KOPT-K1 (cell line): Measurements from ENCODE around the gene ZNF669.
A peak's percentile ranks its signal among the peaks of the same experiment; 100 is the strongest.

Experiments
- H3K27ac ChIP-seq: fragments of 200-600 bp; sonication (generic); 2 replicates; pipeline ENCODE4 v1.5.1; 2016; ENCODE audit warnings: antibody characterized with exemption, mild to moderate bottlenecking, low read depth, low read length; ENCODE audit not compliant: poor library complexity, severe bottlenecking
- H3K36me3 ChIP-seq: fragments of 200-600 bp; sonication (generic); 2 replicates; pipeline ENCODE4 v1.5.1; 2017; ENCODE audit warnings: antibody characterized with exemption, mild to moderate bottlenecking, low read length, moderate library complexity; ENCODE audit not compliant: insufficient read depth
- H3K9me3 ChIP-seq: fragments of 200-600 bp; sonication (generic); 2 replicates; pipeline ENCODE4 v1.5.1; 2017; ENCODE audit warnings: antibody characterized with exemption, low read length, mild to moderate bottlenecking; ENCODE audit not compliant: insufficient read depth, poor library complexity, severe bottlenecking

ZNF669 gene

DNA sequence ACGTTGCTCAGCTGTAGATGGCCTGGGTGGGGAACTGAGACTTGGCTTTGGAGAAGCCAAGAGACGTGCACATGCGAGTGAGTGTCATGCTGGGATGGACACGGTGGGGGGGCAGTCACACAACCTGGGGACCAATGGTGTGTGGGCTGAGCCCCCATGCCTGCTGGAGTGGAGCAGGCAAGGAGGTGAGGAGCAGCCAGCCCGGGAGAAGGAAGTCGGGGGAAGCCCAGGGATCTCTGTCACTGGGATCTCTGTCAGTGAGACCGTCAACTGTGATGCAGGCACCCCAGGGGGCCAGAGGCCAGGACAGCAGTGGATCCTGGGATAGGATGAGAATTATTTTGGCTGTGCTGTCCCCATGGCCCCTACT lies 11.0 kb upstream of the ZNF669 start:
- no peak overlapping the region for H3K27ac ChIP-seq
- H3K9me3 ChIP-seq: peaks cover 22% of the 10 kb centered on the region
- H3K36me3 ChIP-seq: no peaks in the 10 kb centered on the region

- Histone ChIP-seq H3K9me3 (peaks cover 22% of the 10 kb centered on the region), H3K27ac (no peak overlapping the region), H3K36me3 (no peaks in the 10 kb centered on the region)
Measured at GRCh38 chr1:247114351-247115140, 10.4 kb upstream of the ZNF669 start.

DNA sequence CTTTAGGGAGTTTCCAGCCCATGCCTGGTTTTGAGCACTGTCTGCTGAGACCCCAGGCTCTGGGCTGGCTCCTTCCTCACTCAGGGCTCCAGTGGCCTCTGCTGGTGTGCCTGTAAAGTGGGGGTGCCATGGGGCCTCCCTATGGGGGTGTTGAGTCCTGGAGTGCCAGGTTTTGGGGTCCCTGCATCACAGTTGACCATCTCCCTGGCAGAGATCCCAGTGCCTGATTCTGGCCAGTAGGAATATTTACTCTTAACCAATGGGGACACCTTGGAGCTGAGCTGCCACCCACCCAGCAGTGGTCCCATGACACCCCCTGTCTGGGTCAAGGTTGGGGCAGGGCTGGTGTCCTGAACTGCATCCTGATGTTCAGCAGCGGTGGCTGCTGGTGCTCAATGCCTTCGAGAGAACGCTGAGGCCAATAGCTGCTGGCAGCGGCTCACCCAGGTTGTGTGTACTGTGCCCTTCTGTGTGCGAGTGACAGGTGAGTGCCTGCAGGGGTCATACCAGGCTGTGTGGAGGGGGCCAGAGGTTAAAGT lies 9.6 kb upstream of the ZNF669 start:
- no peaks in the 10 kb centered on the region for H3K36me3 ChIP-seq
- H3K9me3 ChIP-seq: peaks cover 22% of the 10 kb centered on the region
- no peak overlapping the region for H3K27ac ChIP-seq

DNA sequence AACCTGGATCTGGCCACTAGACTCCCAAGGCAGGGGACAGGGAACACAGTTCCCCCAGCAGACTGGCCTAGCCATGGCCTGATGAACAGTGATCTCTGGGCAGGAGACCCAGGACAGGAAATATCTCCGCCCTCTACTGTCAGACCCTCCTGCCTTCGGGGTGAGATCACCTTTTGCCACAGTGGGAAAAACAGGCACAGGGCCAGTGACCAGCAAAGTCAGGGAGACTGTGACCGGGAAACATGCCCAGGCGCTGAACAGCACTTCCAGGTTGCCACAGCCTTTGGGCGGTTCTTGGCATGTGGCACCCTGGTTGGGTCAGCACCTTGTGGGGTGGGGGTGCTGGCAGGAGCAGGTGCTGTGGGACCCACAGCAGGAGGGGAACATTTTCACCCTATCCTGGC lies 8.9 kb upstream of the ZNF669 start:
- H3K36me3 ChIP-seq: no peaks in the 10 kb centered on the region
- H3K9me3 ChIP-seq: peaks cover 22% of the 10 kb centered on the region
- no peak overlapping the region for H3K27ac ChIP-seq

DNA sequence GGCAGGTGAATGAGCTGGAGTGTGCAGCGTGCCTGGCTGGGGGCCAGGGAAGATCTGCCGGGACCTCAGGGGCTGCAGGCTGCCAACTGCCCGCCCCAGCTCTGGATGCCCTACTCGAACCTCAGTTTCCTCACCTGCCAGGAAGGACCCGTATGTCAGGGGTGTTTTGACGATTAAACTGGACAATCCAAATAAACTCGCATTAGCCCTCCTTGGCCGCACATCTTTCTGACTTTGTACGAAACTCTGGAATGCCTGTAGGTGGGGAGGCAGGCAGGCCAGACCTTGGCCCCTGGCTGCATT lies 8.3 kb upstream of the ZNF669 start:
- Histone ChIP-seq H3K36me3 (no peaks in the 10 kb centered on the region), H3K9me3 (peaks cover 22% of the 10 kb centered on the region), H3K27ac (no peak overlapping the region)

- no peak overlapping the region for H3K27ac ChIP-seq
- H3K9me3 ChIP-seq: peaks cover 22% of the 10 kb centered on the region
Measured at GRCh38 chr1:247111700-247112478, 7.7 kb upstream of the ZNF669 start.

GRCh38 chr1:247111259-247111699 lies 7.1 kb upstream of the ZNF669 start:
- peaks cover 24% of the 10 kb centered on the region for H3K9me3 ChIP-seq
- H3K36me3 ChIP-seq: no peaks in the 10 kb centered on the region
- H3K27ac ChIP-seq: no peak overlapping the region

More at GRCh38 chr1:247111700-247112478, 7.7 kb upstream of the ZNF669 start:
- H3K36me3 ChIP-seq: no peaks in the 10 kb centered on the region

DNA sequence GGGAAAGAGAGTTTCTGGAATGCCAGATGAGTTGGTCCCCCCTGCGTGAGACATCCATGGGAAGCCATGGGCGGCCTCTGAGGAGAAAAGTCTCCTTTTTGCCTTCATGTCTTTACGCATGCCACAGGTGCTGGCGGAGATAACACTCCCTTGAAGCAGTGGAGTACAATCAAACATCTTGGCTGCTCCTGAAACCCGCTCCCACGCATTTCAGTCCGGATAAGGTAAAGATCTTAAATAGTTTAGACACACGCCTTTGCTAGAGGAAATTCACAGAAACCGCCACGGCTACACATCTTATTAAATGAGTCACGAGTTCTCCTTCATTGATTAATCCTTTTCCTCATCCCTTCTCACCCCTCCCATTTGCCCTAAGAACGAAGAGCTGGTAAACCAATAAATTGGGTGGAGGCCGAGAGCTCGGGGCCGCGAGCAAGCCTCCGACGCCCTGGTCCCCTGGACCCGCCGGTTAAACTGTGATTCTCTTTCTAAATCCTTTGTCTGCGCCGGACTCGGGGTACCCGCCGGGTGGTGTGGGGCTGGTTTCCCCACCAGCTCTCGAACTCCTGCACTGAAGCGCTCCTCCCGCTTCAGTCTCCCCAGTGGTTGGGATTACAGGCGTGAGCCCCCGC lies 6.6 kb upstream of the ZNF669 start:
- Histone ChIP-seq H3K36me3 (no peaks in the 10 kb centered on the region), H3K9me3 (peaks cover 27% of the 10 kb centered on the region), H3K27ac (no peak overlapping the region)

DNA sequence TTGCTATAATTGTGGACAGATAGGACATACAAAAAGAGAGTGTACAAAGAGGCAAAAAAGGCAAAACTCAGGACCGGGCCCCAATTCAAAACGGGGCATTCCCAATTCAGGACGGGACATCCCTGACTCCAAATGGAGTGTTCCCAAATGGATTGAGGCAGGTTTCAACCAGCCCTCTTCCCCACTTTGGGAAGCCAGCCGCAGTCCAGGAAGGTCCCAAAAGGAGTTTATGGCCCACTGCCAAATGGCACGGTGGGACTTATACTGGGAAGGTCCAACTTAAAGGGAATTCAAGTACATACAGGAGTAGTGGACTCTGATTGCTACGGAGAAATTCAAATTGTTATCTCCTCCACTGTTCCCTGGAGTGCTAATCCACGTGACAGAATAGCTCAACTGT lies 3.5 kb upstream of the ZNF669 start:
- Histone ChIP-seq H3K36me3 (no peaks in the 10 kb centered on the region; the same call in 1 of the 2 replicates), H3K27ac (no peak overlapping the region), H3K9me3 (peaks cover 45% of the 10 kb centered on the region)

DNA sequence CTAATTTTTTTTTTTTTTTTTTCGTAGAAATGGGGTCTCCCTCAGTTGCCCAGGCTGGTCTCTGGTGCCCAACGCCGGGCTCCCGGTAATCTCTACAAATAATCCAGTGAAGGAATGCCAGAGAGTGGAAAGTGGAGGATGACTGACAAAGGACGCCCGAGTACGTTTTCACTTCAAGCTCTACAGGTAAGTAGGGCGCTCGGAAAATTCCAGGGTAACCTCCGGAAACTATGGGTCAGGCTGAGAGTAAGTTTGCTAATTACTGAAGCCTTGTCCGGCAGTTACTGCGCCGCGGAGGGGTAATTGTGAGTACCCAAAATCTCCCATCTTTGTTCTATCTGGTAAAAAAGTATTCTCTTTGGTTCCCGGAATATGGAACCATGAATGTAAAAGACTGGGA lies 1.8 kb upstream of the ZNF669 start:
- Histone ChIP-seq H3K9me3 (peaks cover 45% of the 10 kb centered on the region), H3K36me3 (peaks cover 17% of the 10 kb centered on the region), H3K27ac (no peak overlapping the region)

DNA sequence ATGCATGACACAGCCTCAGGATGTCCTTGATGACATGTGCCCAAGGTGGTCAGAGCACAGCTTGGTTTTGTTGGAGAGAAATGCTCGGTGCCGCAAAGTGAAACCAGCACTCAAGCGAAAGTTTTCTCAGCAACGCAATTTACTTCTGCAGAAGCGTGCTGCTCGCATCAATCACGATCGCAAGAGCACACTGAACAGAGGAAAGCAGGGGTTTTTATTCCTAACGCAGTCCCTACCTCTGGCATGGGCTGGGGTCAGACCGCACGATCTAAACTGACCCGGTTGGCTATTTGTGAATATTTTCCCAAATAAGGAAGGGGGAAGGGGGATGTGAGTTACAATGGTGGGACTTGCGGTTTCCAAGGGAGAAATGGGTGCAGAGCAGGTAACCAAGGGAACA lies 809 bp upstream of the ZNF669 start:
- Histone ChIP-seq H3K36me3 (peaks cover 27% of the 10 kb centered on the region), H3K27ac (peak overlapping the region; percentile 95)

DNA sequence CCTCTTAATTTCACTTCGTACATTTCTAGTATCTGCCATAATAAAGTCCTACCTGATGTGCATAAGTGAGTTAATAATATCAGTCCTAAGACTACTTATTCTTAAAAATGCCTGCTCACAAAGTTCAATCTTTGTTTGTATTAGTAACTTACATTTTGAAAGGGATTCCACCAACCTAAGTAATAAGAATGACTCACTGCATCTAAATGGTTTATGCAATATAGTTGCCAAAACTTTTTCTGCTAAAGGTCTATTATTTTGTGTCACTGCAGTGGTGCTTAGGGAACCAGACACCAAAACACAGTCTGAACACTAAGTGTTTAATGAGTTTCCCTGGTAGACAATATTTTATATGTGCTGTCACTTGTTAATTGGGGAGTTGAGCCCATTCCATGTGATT lies 1.8 kb downstream of the ZNF669 start:
- Histone ChIP-seq H3K36me3 (peaks cover 51% of the 10 kb centered on the region), H3K27ac (no peak overlapping the region)

More for the DNA sequence above, 809 bp upstream of the ZNF669 start:
- H3K9me3 ChIP-seq: peaks cover 51% of the 10 kb centered on the region

DNA sequence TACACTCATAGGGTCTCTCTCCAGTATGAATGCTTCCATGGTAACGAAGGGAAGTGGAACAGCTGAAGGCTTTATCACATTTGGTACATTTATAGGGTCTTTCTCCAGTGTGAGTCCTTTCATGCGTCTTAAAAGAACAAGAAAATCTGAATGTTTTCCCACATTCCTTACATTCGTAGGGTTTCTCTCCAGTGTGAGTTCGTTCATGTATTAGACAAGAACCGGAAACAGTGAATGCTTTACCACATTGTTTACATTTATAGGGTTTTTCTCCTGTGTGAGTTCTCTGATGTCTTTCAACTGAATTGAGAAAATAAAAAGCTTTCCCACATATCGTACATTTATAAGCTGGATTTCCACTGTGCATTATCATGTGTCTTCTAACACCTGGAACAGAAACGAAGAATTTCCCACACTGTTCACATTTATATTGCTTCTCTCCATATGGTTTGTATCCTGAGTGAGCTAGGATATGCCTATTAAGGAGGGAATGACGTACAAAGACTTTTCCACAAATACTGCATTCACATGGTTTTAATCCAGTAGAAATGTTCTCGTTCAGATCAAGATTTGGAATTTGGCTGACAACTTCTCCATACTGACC lies 3.4 kb downstream of the ZNF669 start:
- peaks cover 86% of the 10 kb centered on the region for H3K9me3 ChIP-seq
- H3K36me3 ChIP-seq: peaks cover 67% of the 10 kb centered on the region
- H3K27ac ChIP-seq: no peak overlapping the region

More for the DNA sequence above, 1.8 kb downstream of the ZNF669 start:
- H3K9me3 ChIP-seq: peaks cover 75% of the 10 kb centered on the region

GRCh38 chr1:247096958-247097357 lies 7.2 kb downstream of the ZNF669 start:
- Histone ChIP-seq H3K36me3 (peaks cover 61% of the 10 kb centered on the region), H3K27ac (no peak overlapping the region), H3K9me3 (peaks cover 75% of the 10 kb centered on the region)

- Histone ChIP-seq H3K9me3 (peaks cover 71% of the 10 kb centered on the region), H3K27ac (no peak overlapping the region), H3K36me3 (peaks cover 56% of the 10 kb centered on the region)
Measured at GRCh38 chr1:247096544-247096943, 7.6 kb downstream of the ZNF669 start.
